HCT116 (cell line): ENCODE data around the gene TSPAN5. TPM values are rescaled to one million over a fixed set of nuclear protein-coding genes. Genes with fewer than 3 reads are reported as not detected.

ENCODE experiments used
- ATAC-seq: fragments of 200-7000 bp; cut with Tn5 transposase; 2 replicates; pipeline ENCODE4 v1.9.1; 2020; ENCODE audit warnings: mild to moderate bottlenecking, moderate library complexity
- BruUV-seq: library from RNA; stranded (reverse); fragments of 400-500 nt; replicated peaks from 2 replicates; lab custom pipeline; 2021; lab: Mats Ljungman, UMichigan
- CTCF ChIA-PET: fragments of 300-600 bp; sonication (Branson Sonifier 250); formaldehyde crosslinking; loops from one replicate; lab custom pipeline; 2021; ENCODE audit warnings: antibody characterized with exemption; lab: Charles Lee
- POLR2A ChIA-PET: fragments of 300-600, 350-600 bp; sonication (Branson Sonifier 250); formaldehyde crosslinking; loops from one replicate; lab custom pipeline; 2021; ENCODE audit warnings: antibody characterized with exemption; lab: Charles Lee
- RAD21 ChIA-PET, 2 experiments: fragments of 300-600 bp; sonication (Branson Sonifier 250); formaldehyde crosslinking; loops; one replicate each; lab custom pipeline; 2023; ENCODE audit warnings: low total read pairs in 2 of 2; ENCODE audit not compliant: uncharacterized antibody in 2 of 2, unreplicated experiment in 2 of 2, low non-redundant PET in 1 of 2; lab: Charles Lee
- DNase-seq: peaks from one replicate; pipeline ENCODE4 v3.0.0-alpha.2; 2010; ENCODE audit warnings: low read depth, low spot score
- H2AFZ ChIP-seq: fragments of 200-600 bp; shearing (Covaris generic), sonication (generic); 2 replicates; pipeline ENCODE4 v1.6.1; 2017; ENCODE audit warnings: low read depth, mixed run types, mixed read lengths, antibody characterized with exemption, low read length; ENCODE audit not compliant: poor library complexity, severe bottlenecking
- H3K27ac ChIP-seq: 2 replicates; pipeline ENCODE4 v1.5.1; 2012; ENCODE audit warnings: low read depth, low read length
- H3K27me3 ChIP-seq: fragments of 200-600 bp; sonication (generic); 2 replicates; pipeline ENCODE4 v1.6.1; 2016; ENCODE audit warnings: mixed run types, low read length, mixed read lengths; ENCODE audit not compliant: insufficient read depth
- H3K36me3 ChIP-seq, 2 experiments: fragments of 200-500 bp in 1 of 2; fragments of 200-600 bp in 1 of 2; sonication (Bioruptor generic) in 1 of 2; sonication (generic) in 1 of 2; 2 replicates each; pipeline versions ENCODE4 v1.5.1 to v1.6.1; 2014 to 2016; ENCODE audit warnings: low read length in 2 of 2, inconsistent platforms in 1 of 2, mixed read lengths in 1 of 2, mixed run types in 1 of 2; ENCODE audit not compliant: insufficient read depth in 2 of 2, control insufficient read depth in 1 of 2
- H3K4me1 ChIP-seq, 2 experiments: fragments of 200-600 bp in 1 of 2; sonication (generic) in 1 of 2; 2 replicates each; pipeline versions ENCODE4 v1.5.1 to v1.6.1; 2012 to 2017; ENCODE audit warnings: low read length in 2 of 2, inconsistent platforms in 1 of 2, mild to moderate bottlenecking in 1 of 2, mixed read lengths in 1 of 2, mixed run types in 1 of 2, moderate library complexity in 1 of 2; ENCODE audit not compliant: insufficient read depth in 2 of 2, control insufficient read depth in 1 of 2
- H3K4me2 ChIP-seq: fragments of 200-600 bp; sonication (generic); 2 replicates; pipeline ENCODE4 v1.6.1; 2017; ENCODE audit warnings: mixed run types, low read length, mixed read lengths
- H3K4me3 ChIP-seq, 2 experiments: fragments of 200-600 bp in 1 of 2; sonication (generic) in 1 of 2; replicated peaks in 1 of 2; 2 replicates each; pipeline ENCODE4 v1.5.1; 2011 to 2016; ENCODE audit warnings: low read length in 2 of 2, control low read depth in 1 of 2, low read depth in 1 of 2, mild to moderate bottlenecking in 1 of 2, mixed read lengths in 1 of 2, mixed run types in 1 of 2
- H3K79me2 ChIP-seq: fragments of 200-600 bp; sonication (generic); 2 replicates; pipeline ENCODE4 v1.6.1; 2017; ENCODE audit warnings: mild to moderate bottlenecking, mixed run types, low read length, moderate library complexity, mixed read lengths; ENCODE audit not compliant: insufficient read depth
- H3K9ac ChIP-seq: fragments of 200-600 bp; sonication (generic); 2 replicates; pipeline ENCODE4 v1.6.1; 2016; ENCODE audit warnings: low read length, mixed read lengths
- H3K9me2 ChIP-seq: fragments of 200-600 bp; sonication (generic), shearing (Covaris generic); 2 replicates; pipeline ENCODE4 v1.6.1; 2017; ENCODE audit warnings: mixed run types, mild to moderate bottlenecking, moderate library complexity; ENCODE audit not compliant: insufficient read depth
- H3K9me3 ChIP-seq, 2 experiments: fragments of 200-500 bp in 1 of 2; fragments of 200-600 bp in 1 of 2; sonication (Bioruptor generic) in 1 of 2; sonication (generic) in 1 of 2; 2 replicates each; pipeline ENCODE4 v1.6.1; 2014 to 2017; ENCODE audit warnings: low read length in 2 of 2, mixed read lengths in 2 of 2, inconsistent platforms in 1 of 2, low read depth in 1 of 2, mild to moderate bottlenecking in 1 of 2, mixed run types in 1 of 2, moderate library complexity in 1 of 2; ENCODE audit not compliant: control insufficient read depth in 1 of 2, insufficient read depth in 1 of 2
- H4K20me1 ChIP-seq: fragments of 200-600 bp; sonication (generic), shearing (Covaris generic); 2 replicates; pipeline ENCODE4 v1.6.1; 2017; ENCODE audit warnings: mixed run types, mild to moderate bottlenecking, moderate library complexity; ENCODE audit not compliant: insufficient read depth
- ATF3 ChIP-seq: IDR thresholded peaks from 2 replicates; pipeline ENCODE4 v1.6.1; 2012
- CBX3 ChIP-seq: IDR thresholded peaks from 2 replicates; pipeline ENCODE4 v1.6.1; 2012; ENCODE audit warnings: low read depth
- CEBPB ChIP-seq: IDR thresholded peaks from 2 replicates; pipeline ENCODE4 v1.6.1; 2012; ENCODE audit warnings: low read depth
- FOSL1 ChIP-seq: IDR thresholded peaks from 2 replicates; pipeline ENCODE4 v1.6.1; 2012; ENCODE audit warnings: low read depth
- MAX ChIP-seq: IDR thresholded peaks from 2 replicates; pipeline ENCODE4 v1.6.1; 2012
- POLR2AphosphoS5 ChIP-seq: IDR thresholded peaks from 2 replicates; pipeline ENCODE4 v1.6.1; 2011; ENCODE audit warnings: mild to moderate bottlenecking, low read depth, low read length, moderate library complexity
- RAD21 ChIP-seq: IDR thresholded peaks from 2 replicates; pipeline ENCODE4 v1.6.1; 2012; ENCODE audit warnings: low read depth, mild to moderate bottlenecking
- REST ChIP-seq: IDR thresholded peaks from 2 replicates; pipeline ENCODE4 v1.6.1; 2012; ENCODE audit warnings: low read depth
- SIN3A ChIP-seq: IDR thresholded peaks from 2 replicates; pipeline ENCODE4 v1.6.1; 2012; ENCODE audit warnings: low read depth
- SRF ChIP-seq: IDR thresholded peaks from 2 replicates; pipeline ENCODE4 v1.6.1; 2012; ENCODE audit warnings: low read depth
- TCF7L2 ChIP-seq: IDR thresholded peaks from 2 replicates; pipeline ENCODE4 v1.7.0; 2011; ENCODE audit warnings: borderline replicate concordance, inconsistent platforms; ENCODE audit not compliant: insufficient read depth, insufficient read length; ENCODE audit errors: extremely low read depth
- YY1 ChIP-seq: IDR thresholded peaks from 2 replicates; pipeline ENCODE4 v1.6.1; 2011; ENCODE audit warnings: low read length, low read depth, moderate library complexity, mild to moderate bottlenecking; ENCODE audit not compliant: insufficient replicate concordance; ENCODE audit errors: extremely low read depth
- ZBTB33 ChIP-seq: IDR thresholded peaks from 2 replicates; pipeline ENCODE4 v1.6.1; 2011; ENCODE audit warnings: mild to moderate bottlenecking, low read length, moderate library complexity; ENCODE audit not compliant: insufficient replicate concordance; ENCODE audit errors: extremely low read depth
- ZNF274 ChIP-seq: fragments of 200-500 bp; sonication (Bioruptor generic); IDR thresholded peaks from 2 replicates; pipeline ENCODE4 v1.6.1; 2014; ENCODE audit warnings: mild to moderate bottlenecking, low read depth, low read length, inconsistent platforms
- intact Hi-C: fragments of 100-400 bp; cut with micrococcal nuclease; formaldehyde crosslinking; loops from 2 replicates; pipeline ENCODE4 v1.10.0; 2022
- total RNA-seq: library from RNA; stranded (reverse); gene quantifications from one replicate; pipeline ENCODE4 v1.2.1, GENCODE V29; 2021; ENCODE audit not compliant: unreplicated experiment

TSPAN5 gene
- total RNA-seq, 1 experiment from 2014 or later: 56.8 TPM

GRCh38 chr4:98491899-98492559, 166.4 kb downstream of the TSPAN5 start:
- Histone ChIP-seq H4K20me1 (no peaks in the 10 kb centered on the region; the same call in 1 of the 2 replicates), H3K27ac (no peak overlapping the region), H3K4me3 (no peak overlapping the region), H3K79me2 (peaks cover 63% of the 10 kb centered on the region), H3K27me3 (no peaks in the 10 kb centered on the region), H3K9me2 (no peaks in the 10 kb centered on the region), H3K4me1 (peaks cover 0 to 10% of the 10 kb centered on the region in 2 experiments; a peak in 1 of 4 replicates), H3K9me3 (no peaks in the 10 kb centered on the region), H2AFZ (no peak overlapping the region), H3K36me3 (no peaks in the 10 kb centered on the region), H3K4me2 (no peak overlapping the region), H3K9ac (no peak overlapping the region)
- DNase-seq (no peak), ATAC-seq (no peak)
- CTCF ChIA-PET: no interaction called here
- BruUV-seq: no TSS peak
- TF ChIP-seq MAX: no peak
- TF ChIP-seq CBX3: no peak
- no peak for TF ChIP-seq ZBTB33
- no peak for TF ChIP-seq POLR2AphosphoS5
- TF ChIP-seq ATF3: no peak
- TF ChIP-seq RAD21: no peak
- TF ChIP-seq SIN3A: no peak
- TF ChIP-seq FOSL1: no peak
- TF ChIP-seq TCF7L2: no peak
- TF ChIP-seq CEBPB: no peak
- no peak for TF ChIP-seq YY1
- TF ChIP-seq SRF: no peak
- no peak for TF ChIP-seq ZNF274
- TF ChIP-seq REST: no peak
- POLR2A ChIA-PET: no interaction called here
- intact Hi-C loops: no loop called here
- RAD21 ChIA-PET: no interaction called here
